ENCODE data around the gene DBH.

DBH gene

DNA sequence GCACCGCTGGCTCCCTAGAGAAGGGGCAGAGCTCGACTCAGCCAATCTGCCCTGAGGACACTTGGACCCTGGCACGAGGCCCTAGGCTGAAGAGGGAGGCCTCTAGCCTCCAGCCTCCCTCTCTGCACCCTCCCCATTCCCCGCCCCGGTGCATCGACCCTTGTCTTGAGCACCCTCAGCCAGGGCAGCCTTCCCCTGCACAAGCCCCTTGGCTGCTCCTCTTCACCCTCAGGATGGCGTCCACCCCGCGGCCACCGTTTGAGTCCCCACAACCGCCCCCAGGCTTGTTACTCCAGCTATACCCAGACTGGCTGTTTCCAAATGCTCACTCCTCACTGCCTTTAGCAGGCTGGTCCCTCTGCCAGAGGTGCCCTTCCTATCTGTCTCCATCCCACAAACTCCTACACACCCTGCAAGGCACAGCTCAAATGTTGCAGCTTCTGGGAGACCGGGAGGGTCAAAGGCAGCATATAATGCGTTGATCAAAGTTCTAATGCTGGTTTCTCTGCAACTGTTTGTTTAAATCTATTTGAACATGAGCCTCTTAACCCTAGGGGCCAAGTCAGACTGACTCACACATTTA lies 20.5 kb upstream of the DBH start:
- no peak for TF ChIP-seq EP300 (IDR thresholded peaks at IDR 0.05; ENCODE audit: borderline replicate concordance)
- no peak for TF ChIP-seq TEAD4 (IDR thresholded peaks at IDR 0.05)
- TF ChIP-seq RAD21 (IDR thresholded peaks at IDR 0.05; ENCODE audit: low read depth): no peak

DNA sequence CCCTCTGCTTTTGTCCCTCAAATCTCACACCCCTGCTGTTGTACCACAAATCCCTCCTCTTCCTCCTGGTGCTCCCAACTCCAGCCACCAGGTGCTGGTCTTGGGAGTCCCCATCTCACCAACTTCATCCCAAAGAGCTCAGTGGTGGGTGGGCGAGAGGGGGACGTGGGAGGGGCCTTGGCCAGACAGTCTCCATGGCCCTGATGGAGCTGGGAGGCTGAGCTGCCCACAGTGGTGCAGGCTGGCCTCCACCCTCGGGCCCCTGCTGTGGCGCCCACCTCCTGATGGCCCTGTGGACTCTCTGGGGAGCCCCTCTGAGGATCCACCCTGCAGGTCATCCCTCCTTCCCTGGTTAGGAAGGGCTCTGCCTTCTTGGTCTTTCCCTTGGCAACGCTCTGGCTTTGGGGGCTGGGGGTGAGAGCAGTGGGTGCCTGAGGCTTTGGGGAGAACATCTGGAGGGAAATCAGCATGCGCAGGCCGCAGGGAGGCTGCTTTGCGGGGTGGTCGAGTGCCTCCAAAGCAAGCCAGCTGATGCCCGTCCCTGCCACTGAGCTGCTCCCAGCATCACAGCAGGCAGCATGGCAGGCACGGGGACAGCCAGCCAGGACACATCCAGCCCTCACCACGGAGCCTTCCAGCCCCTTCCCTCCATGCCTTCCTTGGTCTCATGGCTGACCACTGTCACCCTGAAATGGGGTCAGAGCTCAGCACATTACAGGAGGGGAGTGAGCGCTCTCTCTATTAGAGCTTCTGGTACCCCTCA lies 19.3 kb upstream of the DBH start:
- TF ChIP-seq FOXM1 (IDR thresholded peaks at IDR 0.05; ENCODE audit: borderline replicate concordance, low read depth) (no peak), ZBTB7A (IDR thresholded peaks at IDR 0.05; ENCODE audit: low read depth) (no peak)
- TF ChIP-seq, protein P1, sequence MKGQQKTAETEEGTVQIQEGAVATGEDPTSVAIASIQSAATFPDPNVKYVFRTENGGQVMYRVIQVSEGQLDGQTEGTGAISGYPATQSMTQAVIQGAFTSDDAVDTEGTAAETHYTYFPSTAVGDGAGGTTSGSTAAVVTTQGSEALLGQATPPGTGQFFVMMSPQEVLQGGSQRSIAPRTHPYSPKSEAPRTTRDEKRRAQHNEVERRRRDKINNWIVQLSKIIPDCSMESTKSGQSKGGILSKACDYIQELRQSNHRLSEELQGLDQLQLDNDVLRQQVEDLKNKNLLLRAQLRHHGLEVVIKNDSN (IDR thresholded peaks at IDR 0.05): no peak

DNA sequence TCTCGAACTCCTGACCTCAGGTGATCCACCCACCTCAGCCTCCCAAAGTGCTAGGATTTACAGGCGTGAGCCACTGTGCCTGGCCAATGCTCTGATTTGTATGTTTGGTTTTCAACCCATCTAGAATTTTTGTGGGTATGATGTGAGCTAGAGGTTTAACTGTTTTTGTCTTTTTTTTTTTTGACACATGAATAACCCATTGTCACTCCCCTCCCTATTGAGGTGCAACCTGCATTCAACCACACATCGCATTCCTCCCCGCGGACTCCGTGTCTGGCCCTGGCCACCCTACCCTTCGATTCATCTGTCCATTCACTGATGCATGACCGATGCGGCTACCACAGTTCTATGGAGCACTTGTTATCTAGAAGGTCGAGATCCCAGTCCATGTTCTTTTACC lies 17.4 kb upstream of the DBH start:
- TF ChIP-seq YY1 (IDR thresholded peaks at IDR 0.05; ENCODE audit: low read depth): no peak
- TF ChIP-seq, protein P2, sequence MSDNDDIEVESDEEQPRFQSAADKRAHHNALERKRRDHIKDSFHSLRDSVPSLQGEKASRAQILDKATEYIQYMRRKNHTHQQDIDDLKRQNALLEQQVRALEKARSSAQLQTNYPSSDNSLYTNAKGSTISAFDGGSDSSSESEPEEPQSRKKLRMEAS (IDR thresholded peaks at IDR 0.05): no peak
- no peak for TF ChIP-seq CREB1 (IDR thresholded peaks at IDR 0.05; ENCODE audit: low read depth)
- TF ChIP-seq RAD21 (IDR thresholded peaks at IDR 0.05; ENCODE audit: low read depth): no peak
- TF ChIP-seq EP300 (IDR thresholded peaks at IDR 0.05; ENCODE audit: borderline replicate concordance): no peak
- TF ChIP-seq CEBPB (IDR thresholded peaks at IDR 0.05): no peak
- TF ChIP-seq TEAD4 (IDR thresholded peaks at IDR 0.05): no peak
- TF ChIP-seq FOXM1 (IDR thresholded peaks at IDR 0.05; ENCODE audit: borderline replicate concordance, low read depth): no peak
- TF ChIP-seq NFIC (IDR thresholded peaks at IDR 0.05): no peak
- no peak for TF ChIP-seq EGR1 (IDR thresholded peaks at IDR 0.05)
- no peak for TF ChIP-seq ZBTB7A (IDR thresholded peaks at IDR 0.05; ENCODE audit: low read depth)
- TF ChIP-seq TCF12 (IDR thresholded peaks at IDR 0.05; ENCODE audit: low read depth): no peak
- TF ChIP-seq TAF1 (IDR thresholded peaks at IDR 0.05; ENCODE audit: low read depth): no peak
- TF ChIP-seq, protein P1 (IDR thresholded peaks at IDR 0.05): no peak
- TF ChIP-seq, protein P3, sequence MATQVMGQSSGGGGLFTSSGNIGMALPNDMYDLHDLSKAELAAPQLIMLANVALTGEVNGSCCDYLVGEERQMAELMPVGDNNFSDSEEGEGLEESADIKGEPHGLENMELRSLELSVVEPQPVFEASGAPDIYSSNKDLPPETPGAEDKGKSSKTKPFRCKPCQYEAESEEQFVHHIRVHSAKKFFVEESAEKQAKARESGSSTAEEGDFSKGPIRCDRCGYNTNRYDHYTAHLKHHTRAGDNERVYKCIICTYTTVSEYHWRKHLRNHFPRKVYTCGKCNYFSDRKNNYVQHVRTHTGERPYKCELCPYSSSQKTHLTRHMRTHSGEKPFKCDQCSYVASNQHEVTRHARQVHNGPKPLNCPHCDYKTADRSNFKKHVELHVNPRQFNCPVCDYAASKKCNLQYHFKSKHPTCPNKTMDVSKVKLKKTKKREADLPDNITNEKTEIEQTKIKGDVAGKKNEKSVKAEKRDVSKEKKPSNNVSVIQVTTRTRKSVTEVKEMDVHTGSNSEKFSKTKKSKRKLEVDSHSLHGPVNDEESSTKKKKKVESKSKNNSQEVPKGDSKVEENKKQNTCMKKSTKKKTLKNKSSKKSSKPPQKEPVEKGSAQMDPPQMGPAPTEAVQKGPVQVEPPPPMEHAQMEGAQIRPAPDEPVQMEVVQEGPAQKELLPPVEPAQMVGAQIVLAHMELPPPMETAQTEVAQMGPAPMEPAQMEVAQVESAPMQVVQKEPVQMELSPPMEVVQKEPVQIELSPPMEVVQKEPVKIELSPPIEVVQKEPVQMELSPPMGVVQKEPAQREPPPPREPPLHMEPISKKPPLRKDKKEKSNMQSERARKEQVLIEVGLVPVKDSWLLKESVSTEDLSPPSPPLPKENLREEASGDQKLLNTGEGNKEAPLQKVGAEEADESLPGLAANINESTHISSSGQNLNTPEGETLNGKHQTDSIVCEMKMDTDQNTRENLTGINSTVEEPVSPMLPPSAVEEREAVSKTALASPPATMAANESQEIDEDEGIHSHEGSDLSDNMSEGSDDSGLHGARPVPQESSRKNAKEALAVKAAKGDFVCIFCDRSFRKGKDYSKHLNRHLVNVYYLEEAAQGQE (IDR thresholded peaks at IDR 0.05; ENCODE audit: low read depth): no peak

DNA sequence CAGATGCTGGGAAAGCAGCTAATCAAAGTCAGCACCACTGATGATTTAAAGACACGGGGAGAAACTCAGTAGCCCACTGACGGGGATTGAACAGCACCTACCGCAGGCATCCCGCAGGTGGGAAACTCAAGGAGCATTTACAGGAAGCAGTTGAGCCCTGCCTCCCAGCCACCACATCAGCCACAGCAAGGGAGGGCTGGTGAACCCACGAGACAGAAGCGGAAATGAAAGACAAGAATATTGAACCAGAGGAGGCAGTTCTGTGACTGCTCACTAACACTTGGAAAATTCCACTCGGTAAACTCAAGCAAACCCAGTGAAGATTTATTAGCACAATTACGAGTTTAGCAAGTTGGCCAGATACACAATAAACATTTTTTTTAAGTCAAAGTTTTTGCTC lies 16.4 kb upstream of the DBH start:
- no peak for TF ChIP-seq YY1 (IDR thresholded peaks at IDR 0.05; ENCODE audit: low read depth)
- no peak for TF ChIP-seq EP300 (IDR thresholded peaks at IDR 0.05; ENCODE audit: borderline replicate concordance)
- no peak for TF ChIP-seq FOXM1 (IDR thresholded peaks at IDR 0.05; ENCODE audit: borderline replicate concordance, low read depth)
- TF ChIP-seq TCF12 (IDR thresholded peaks at IDR 0.05; ENCODE audit: low read depth): no peak
- no peak for TF ChIP-seq EGR1 (IDR thresholded peaks at IDR 0.05)
- TF ChIP-seq, protein P3 (IDR thresholded peaks at IDR 0.05; ENCODE audit: low read depth): no peak
- TF ChIP-seq CREB1 (IDR thresholded peaks at IDR 0.05; ENCODE audit: low read depth): no peak
- TF ChIP-seq, protein P2 (IDR thresholded peaks at IDR 0.05): no peak
- TF ChIP-seq ZBTB7A (IDR thresholded peaks at IDR 0.05; ENCODE audit: low read depth): no peak
- no peak for TF ChIP-seq NFIC (IDR thresholded peaks at IDR 0.05)
- TF ChIP-seq RAD21 (IDR thresholded peaks at IDR 0.05; ENCODE audit: low read depth): no peak
- TF ChIP-seq TEAD4 (IDR thresholded peaks at IDR 0.05): no peak

DNA sequence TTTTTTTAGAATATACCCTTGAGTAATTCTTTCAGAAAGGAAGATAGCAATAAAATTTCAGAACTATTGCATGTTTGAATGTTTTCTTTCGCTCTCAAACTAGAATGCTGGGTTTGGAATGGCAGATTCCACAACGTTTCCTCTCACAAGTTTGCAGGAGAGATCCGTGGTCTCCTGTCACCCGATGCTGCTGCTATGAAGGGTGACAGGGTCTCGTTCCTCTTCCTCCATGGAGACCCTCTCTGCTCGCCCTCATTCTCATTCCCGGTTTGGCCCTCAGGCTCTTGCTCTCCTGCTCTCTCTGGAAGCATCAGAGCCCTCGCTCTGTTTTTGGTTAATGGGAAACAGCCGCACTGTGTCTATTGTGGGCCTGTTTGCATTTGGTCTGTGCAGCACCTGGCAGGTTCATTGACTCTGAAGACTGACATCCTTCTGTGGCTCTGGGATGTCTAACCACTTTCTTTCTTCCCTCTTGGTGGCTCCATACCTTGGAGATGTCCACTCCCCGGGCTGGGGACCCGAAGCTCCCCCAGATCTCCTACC lies 14.4 kb upstream of the DBH start:
- no peak for TF ChIP-seq EP300 (IDR thresholded peaks at IDR 0.05; ENCODE audit: borderline replicate concordance)
- TF ChIP-seq, protein P3 (IDR thresholded peaks at IDR 0.05; ENCODE audit: low read depth): no peak
- TF ChIP-seq TCF12 (IDR thresholded peaks at IDR 0.05; ENCODE audit: low read depth): no peak
- TF ChIP-seq CREB1 (IDR thresholded peaks at IDR 0.05; ENCODE audit: low read depth): no peak
- TF ChIP-seq, protein P2 (IDR thresholded peaks at IDR 0.05): no peak
- no peak for TF ChIP-seq FOXM1 (IDR thresholded peaks at IDR 0.05; ENCODE audit: borderline replicate concordance, low read depth)
- no peak for TF ChIP-seq RAD21 (IDR thresholded peaks at IDR 0.05; ENCODE audit: low read depth)
- no peak for TF ChIP-seq NFIC (IDR thresholded peaks at IDR 0.05)
- TF ChIP-seq ZBTB7A (IDR thresholded peaks at IDR 0.05; ENCODE audit: low read depth): no peak
- TF ChIP-seq YY1 (IDR thresholded peaks at IDR 0.05; ENCODE audit: low read depth): no peak
- no peak for TF ChIP-seq CEBPB (IDR thresholded peaks at IDR 0.05)
- no peak for TF ChIP-seq TEAD4 (IDR thresholded peaks at IDR 0.05)

All from Ishikawa (cell line).